GM23248 (cell line): ENCODE results near the gene MRS2.

Experiments
- EZH2 ChIP-seq: fragments of 200-600 bp; sonication (generic); IDR thresholded peaks from 2 replicates; pipeline ENCODE4 v1.6.1; 2018; ENCODE audit warnings: antibody characterized with exemption, mild to moderate bottlenecking; ENCODE audit not compliant: insufficient read depth, poor library complexity, severe bottlenecking
- EZH2phosphoT487 ChIP-seq: fragments of 200-600 bp; sonication (generic); IDR thresholded peaks from 2 replicates; pipeline ENCODE4 v1.6.1; 2018; ENCODE audit warnings: antibody characterized with exemption, moderate library complexity, mild to moderate bottlenecking, low read depth; ENCODE audit not compliant: insufficient read depth

DNA sequence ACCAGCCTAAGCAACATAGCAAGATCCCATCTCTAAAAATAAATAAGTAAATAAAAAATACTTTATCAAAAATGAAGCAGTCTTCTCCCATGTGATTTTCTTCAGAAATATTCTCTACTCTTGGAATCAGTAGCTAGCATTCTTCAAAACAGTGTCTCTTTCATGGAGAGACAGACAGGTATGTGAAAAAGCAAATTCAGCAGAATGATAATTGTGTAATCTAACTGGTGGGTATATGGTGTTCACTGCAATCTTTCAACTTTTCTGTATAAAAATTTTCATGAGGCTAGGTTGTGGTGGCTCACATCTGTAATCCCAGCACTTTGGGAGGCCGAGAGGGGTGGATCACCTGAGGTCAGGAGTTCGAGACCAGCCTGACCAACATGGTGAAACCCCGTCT is 7.9 kb downstream of the MRS2 start:
- TF ChIP-seq EZH2 = no peak
- no peak for TF ChIP-seq EZH2phosphoT487
